ENCODE results near the gene SLAMF9. TPM values are rescaled to one million over a fixed set of nuclear protein-coding genes. Genes with fewer than 3 reads are reported as not detected.

Gene SLAMF9
- total and polyA plus RNA-seq, 2 donors, result not detected

GRCh38 chr1:159939678-159940002 is 14.4 kb downstream of the SLAMF9 start:
- Histone ChIP-seq H3K4me3 (ENCODE audit: low read depth, low read length) (no peak overlapping the region), H3K36me3 (ENCODE audit: insufficient read depth) (no peaks in the 10 kb centered on the region), H3K27ac (ENCODE audit: low read depth) (no peak overlapping the region), H3K4me1 (ENCODE audit: insufficient read depth) (no peaks in the 10 kb centered on the region)
- WGBS, result 68% methylated on average over 3 of the region's 3 CpGs
- no peak for DNase-seq (ENCODE audit: extremely low spot score)

- no peak overlapping the region for H3K4me3 ChIP-seq (ENCODE audit: low read depth, low read length)
- whole genome bisulfite sequencing, result 88% methylated on average over 6 of the region's 6 CpGs
- DNase-seq (ENCODE audit: extremely low spot score), result no peak
These were observed 14.9 kb downstream of the SLAMF9 start for GRCh38 chr1:159938905-159939677.

GRCh38 chr1:159938211-159938852 is 15.7 kb downstream of the SLAMF9 start:
- 43% methylated on average over 7 of the region's 7 CpGs for WGBS
- Histone ChIP-seq H3K36me3 (ENCODE audit: insufficient read depth) (no peaks in the 10 kb centered on the region), H3K4me3 (ENCODE audit: low read depth, low read length) (no peak overlapping the region), H3K27ac (ENCODE audit: low read depth) (no peak overlapping the region), H3K4me1 (ENCODE audit: insufficient read depth) (no peaks in the 10 kb centered on the region)
- DNase-seq (ENCODE audit: extremely low spot score), result no peak

More at GRCh38 chr1:159938905-159939677, 14.9 kb downstream of the SLAMF9 start:
- Histone ChIP-seq H3K4me1 (ENCODE audit: insufficient read depth) (no peaks in the 10 kb centered on the region), H3K36me3 (ENCODE audit: insufficient read depth) (no peaks in the 10 kb centered on the region), H3K27ac (ENCODE audit: low read depth) (no peak overlapping the region)

GRCh38 chr1:159937054-159937750 is 16.8 kb downstream of the SLAMF9 start:
- Histone ChIP-seq H3K4me3 (ENCODE audit: low read depth, low read length) (no peak overlapping the region), H3K4me1 (ENCODE audit: insufficient read depth) (no peaks in the 10 kb centered on the region), H3K27ac (ENCODE audit: low read depth) (no peak overlapping the region), H3K36me3 (ENCODE audit: insufficient read depth) (no peaks in the 10 kb centered on the region)
- WGBS, result 38% methylated on average over 4 of the region's 4 CpGs
- DNase-seq (ENCODE audit: extremely low spot score), result no peak

- no peaks in the 10 kb centered on the region for H3K4me1 ChIP-seq (ENCODE audit: insufficient read depth)
- no peak overlapping the region for H3K27ac ChIP-seq (ENCODE audit: low read depth)
- no peaks in the 10 kb centered on the region for H3K36me3 ChIP-seq (ENCODE audit: insufficient read depth)
- no peak overlapping the region for H3K4me3 ChIP-seq (ENCODE audit: low read depth, low read length)
- no peak for DNase-seq (ENCODE audit: extremely low spot score)
- 38% methylated on average over 16 of the region's 16 CpGs for WGBS
These were observed 17.6 kb downstream of the SLAMF9 start for GRCh38 chr1:159936273-159936904.

- WGBS, result 79% methylated on average over 4 of the region's 4 CpGs
- DNase-seq (ENCODE audit: extremely low spot score), result no peak
- no peak overlapping the region for H3K4me3 ChIP-seq (ENCODE audit: low read depth, low read length)
- H3K4me1 ChIP-seq (ENCODE audit: insufficient read depth), result no peaks in the 10 kb centered on the region
- no peaks in the 10 kb centered on the region for H3K36me3 ChIP-seq (ENCODE audit: insufficient read depth)
- no peak overlapping the region for H3K27ac ChIP-seq (ENCODE audit: low read depth)
These were observed 18.2 kb downstream of the SLAMF9 start for GRCh38 chr1:159935719-159936272.

GRCh38 chr1:159935305-159935704 is 18.7 kb downstream of the SLAMF9 start:
- Histone ChIP-seq H3K4me1 (ENCODE audit: insufficient read depth) (no peaks in the 10 kb centered on the region), H3K4me3 (ENCODE audit: low read depth, low read length) (no peak overlapping the region), H3K36me3 (ENCODE audit: insufficient read depth) (no peaks in the 10 kb centered on the region), H3K27ac (ENCODE audit: low read depth) (no peak overlapping the region)
- 94% methylated on average over 11 of the region's 11 CpGs for WGBS
- no peak for DNase-seq (ENCODE audit: extremely low spot score)

- no peak for DNase-seq (ENCODE audit: extremely low spot score)
- Histone ChIP-seq H3K36me3 (ENCODE audit: insufficient read depth) (no peaks in the 10 kb centered on the region), H3K4me3 (ENCODE audit: low read depth, low read length) (no peak overlapping the region), H3K4me1 (ENCODE audit: insufficient read depth) (no peaks in the 10 kb centered on the region), H3K27ac (ENCODE audit: low read depth) (no peak overlapping the region)
- whole genome bisulfite sequencing, result 96% methylated on average over 14 of the region's 14 CpGs
These were observed 19.6 kb downstream of the SLAMF9 start for GRCh38 chr1:159934136-159935039.

GRCh38 chr1:159933347-159933746 is 20.7 kb downstream of the SLAMF9 start:
- Histone ChIP-seq H3K4me1 (ENCODE audit: insufficient read depth) (no peaks in the 10 kb centered on the region), H3K36me3 (ENCODE audit: insufficient read depth) (no peaks in the 10 kb centered on the region), H3K4me3 (ENCODE audit: low read depth, low read length) (no peak overlapping the region), H3K27ac (ENCODE audit: low read depth) (no peak overlapping the region)
- DNase-seq (ENCODE audit: extremely low spot score), result no peak
- 87% methylated on average over 4 of the region's 4 CpGs for WGBS

GRCh38 chr1:159932296-159933285 is 21.4 kb downstream of the SLAMF9 start:
- no peak overlapping the region for H3K27ac ChIP-seq (ENCODE audit: low read depth)
- WGBS, result 81% methylated on average over 16 of the region's 16 CpGs

GRCh38 chr1:159931795-159932173 is 22.3 kb downstream of the SLAMF9 start:
- Histone ChIP-seq H3K27ac (ENCODE audit: low read depth) (no peak overlapping the region), H3K4me3 (ENCODE audit: low read depth, low read length) (no peak overlapping the region), H3K36me3 (ENCODE audit: insufficient read depth) (no peaks in the 10 kb centered on the region), H3K4me1 (ENCODE audit: insufficient read depth) (no peaks in the 10 kb centered on the region)
- DNase-seq (ENCODE audit: extremely low spot score), result no peak
- WGBS, result 94% methylated on average over 3 of the region's 3 CpGs

More at GRCh38 chr1:159932296-159933285, 21.4 kb downstream of the SLAMF9 start:
- no peak for DNase-seq (ENCODE audit: extremely low spot score)
- no peaks in the 10 kb centered on the region for H3K4me1 ChIP-seq (ENCODE audit: insufficient read depth)
- no peak overlapping the region for H3K4me3 ChIP-seq (ENCODE audit: low read depth, low read length)
- no peaks in the 10 kb centered on the region for H3K36me3 ChIP-seq (ENCODE audit: insufficient read depth)
